HUES6 (cell line): Measurements from ENCODE around the gene KSR2.

ENCODE experiments used
- H3K27ac ChIP-seq: 2 replicates; pipeline ENCODE4 v1.7.0; 2013; ENCODE audit warnings: low read depth, mild to moderate bottlenecking, low read length, inconsistent platforms
- H3K27me3 ChIP-seq: 2 replicates; pipeline ENCODE4 v1.6.1; 2013; ENCODE audit warnings: low read length; ENCODE audit not compliant: control insufficient read depth, insufficient read depth
- H3K36me3 ChIP-seq: 2 replicates; pipeline ENCODE4 v1.6.1; 2013; ENCODE audit warnings: low read length; ENCODE audit not compliant: control insufficient read depth, insufficient read depth
- H3K4me1 ChIP-seq: 2 replicates; pipeline ENCODE4 v1.6.1; 2013; ENCODE audit warnings: low read length; ENCODE audit not compliant: control insufficient read depth, insufficient read depth
- H3K4me3 ChIP-seq: 2 replicates; pipeline ENCODE4 v1.5.1; 2013; ENCODE audit warnings: low read depth, low read length
- H3K9ac ChIP-seq: one replicate; pipeline ENCODE4 v1.6.1; 2013; ENCODE audit warnings: mild to moderate bottlenecking, low read length
- H3K9me3 ChIP-seq: 2 replicates; pipeline ENCODE4 v1.6.1; 2013; ENCODE audit warnings: low read depth, low read length; ENCODE audit not compliant: control insufficient read depth, insufficient read depth

KSR2 gene

GRCh38 chr12:117685110-117685926, 283.5 kb downstream of the KSR2 start:
- H3K9ac ChIP-seq: no peak overlapping the region
- peaks cover 11% of the 10 kb centered on the region for H3K4me1 ChIP-seq
- H3K27me3 ChIP-seq: no peaks in the 10 kb centered on the region
- H3K4me3 ChIP-seq: no peak overlapping the region
- no peak overlapping the region for H3K27ac ChIP-seq
- no peaks in the 10 kb centered on the region for H3K36me3 ChIP-seq
- H3K9me3 ChIP-seq: no peaks in the 10 kb centered on the region

DNA sequence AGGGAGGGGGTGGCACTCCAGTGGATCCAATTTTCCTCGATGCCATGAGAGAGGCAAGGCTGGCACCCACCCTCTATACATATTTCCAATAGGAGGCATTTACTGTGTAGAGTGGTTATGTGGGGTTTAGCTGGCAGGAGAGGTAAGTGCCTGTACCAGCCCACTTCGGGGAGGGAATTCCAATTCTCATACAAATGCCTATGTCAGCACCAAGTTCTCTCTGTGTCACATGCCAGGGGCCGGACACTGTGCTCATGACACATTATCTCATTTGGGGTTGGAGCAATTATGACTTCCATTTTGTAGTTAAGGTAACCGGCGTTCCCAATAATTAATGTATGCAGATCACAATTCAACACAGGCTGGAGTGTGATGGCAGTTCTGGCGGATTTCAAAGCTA, 284.3 kb downstream of the KSR2 start:
- H3K4me1 ChIP-seq: peaks cover 11% of the 10 kb centered on the region
- H3K4me3 ChIP-seq: no peak overlapping the region
- H3K9ac ChIP-seq: no peak overlapping the region
- H3K27ac ChIP-seq: no peak overlapping the region
- H3K9me3 ChIP-seq: no peaks in the 10 kb centered on the region
- H3K27me3 ChIP-seq: no peaks in the 10 kb centered on the region
- no peaks in the 10 kb centered on the region for H3K36me3 ChIP-seq

DNA sequence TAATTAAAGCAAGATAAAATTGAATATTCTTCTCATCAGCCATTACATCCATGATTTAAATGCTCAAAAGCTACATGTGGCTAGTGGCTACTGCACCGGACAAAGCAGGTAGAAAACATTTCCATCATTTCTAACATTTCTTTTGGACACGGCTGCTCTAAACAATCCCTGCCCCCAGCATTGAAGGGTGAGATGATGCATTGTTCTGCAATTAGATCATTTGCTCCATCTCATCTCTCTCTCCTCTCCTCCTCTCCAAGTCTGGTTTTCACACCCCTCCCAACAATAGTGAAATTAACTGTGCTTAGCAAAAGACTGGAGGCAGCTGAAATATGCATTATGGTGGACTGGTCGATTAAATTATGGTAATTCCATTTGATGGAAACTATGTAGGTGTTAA, 288.5 kb downstream of the KSR2 start:
- Histone ChIP-seq H3K36me3 (no peaks in the 10 kb centered on the region), H3K9ac (no peak overlapping the region), H3K27ac (no peak overlapping the region), H3K27me3 (no peaks in the 10 kb centered on the region), H3K4me3 (no peak overlapping the region), H3K9me3 (0 out of 2 replicates have a peak, but pooled peaks cover 4% of the 10 kb centered on the region), H3K4me1 (peaks cover 4% of the 10 kb centered on the region)

GRCh38 chr12:117679776-117680175, 289.0 kb downstream of the KSR2 start:
- no peaks in the 10 kb centered on the region for H3K4me1 ChIP-seq
- no peaks in the 10 kb centered on the region for H3K27me3 ChIP-seq
- 0 out of 2 replicates have a peak, but pooled peaks cover 4% of the 10 kb centered on the region for H3K9me3 ChIP-seq
- H3K27ac ChIP-seq: no peak overlapping the region
- H3K36me3 ChIP-seq: no peaks in the 10 kb centered on the region
- H3K4me3 ChIP-seq: no peak overlapping the region
- no peak overlapping the region for H3K9ac ChIP-seq

DNA sequence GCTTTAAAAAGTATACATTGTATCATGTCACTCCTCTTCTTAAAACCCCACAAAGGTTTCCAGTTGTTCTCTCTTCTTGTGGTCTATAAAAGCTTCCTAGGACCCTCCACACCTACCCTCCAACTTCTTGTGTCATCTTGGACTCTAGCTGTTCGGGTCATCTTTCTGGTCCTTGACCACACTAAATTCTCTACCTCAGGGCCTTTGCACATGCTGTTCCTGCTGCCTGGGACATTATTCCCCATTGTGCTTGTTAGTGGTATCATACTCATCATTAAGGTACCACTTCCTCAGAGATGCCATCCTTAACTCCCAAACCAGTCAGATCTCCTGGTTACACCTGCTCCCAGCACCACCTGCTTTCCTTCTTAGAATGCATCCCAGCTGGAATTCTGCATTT, 294.0 kb downstream of the KSR2 start:
- H3K4me1 ChIP-seq: 0 out of 2 replicates have a peak, but pooled peaks cover 3% of the 10 kb centered on the region
- H3K4me3 ChIP-seq: no peak overlapping the region
- no peak overlapping the region for H3K27ac ChIP-seq
- H3K9ac ChIP-seq: no peak overlapping the region
- H3K9me3 ChIP-seq: 0 out of 2 replicates have a peak, but pooled peaks cover 4% of the 10 kb centered on the region
- no peaks in the 10 kb centered on the region for H3K36me3 ChIP-seq
- H3K27me3 ChIP-seq: peaks cover 11% of the 10 kb centered on the region

- Histone ChIP-seq H3K4me3 (no peak overlapping the region), H3K9me3 (0 out of 2 replicates have a peak, but pooled peaks cover 4% of the 10 kb centered on the region), H3K4me1 (0 out of 2 replicates have a peak, but pooled peaks cover 3% of the 10 kb centered on the region), H3K36me3 (no peaks in the 10 kb centered on the region), H3K27me3 (peaks cover 11% of the 10 kb centered on the region), H3K27ac (no peak overlapping the region), H3K9ac (no peak overlapping the region)
These were observed 294.5 kb downstream of the KSR2 start for GRCh38 chr12:117674313-117674712.

DNA sequence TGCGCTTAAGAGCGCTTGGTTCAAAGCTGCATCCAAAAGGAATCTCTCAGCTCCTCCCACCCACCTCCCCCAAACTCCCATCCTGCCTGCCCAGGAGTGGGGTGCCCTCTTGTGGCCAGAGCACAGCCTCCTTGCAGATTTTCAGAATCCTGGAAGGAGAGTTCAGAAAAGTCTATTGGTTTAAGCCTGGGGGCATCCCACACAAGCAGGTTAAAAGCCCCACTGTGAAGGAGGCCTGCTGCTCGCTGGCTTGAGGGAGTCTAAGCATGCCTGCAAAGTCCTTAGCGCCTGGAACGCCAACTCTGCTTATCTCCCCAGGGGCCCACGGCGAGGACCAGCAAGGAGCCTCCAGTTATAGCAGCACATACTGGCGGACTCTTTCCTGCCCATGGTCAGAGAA, 297.1 kb downstream of the KSR2 start:
- Histone ChIP-seq H3K9ac (no peak overlapping the region), H3K9me3 (no peaks in the 10 kb centered on the region), H3K4me1 (0 out of 2 replicates have a peak, but pooled peaks cover 3% of the 10 kb centered on the region), H3K4me3 (no peak overlapping the region), H3K27me3 (peaks cover 30% of the 10 kb centered on the region), H3K27ac (no peak overlapping the region), H3K36me3 (no peaks in the 10 kb centered on the region)

- Histone ChIP-seq H3K9me3 (no peaks in the 10 kb centered on the region), H3K4me3 (no peak overlapping the region), H3K36me3 (no peaks in the 10 kb centered on the region), H3K27me3 (peaks cover 19% of the 10 kb centered on the region), H3K4me1 (no peaks in the 10 kb centered on the region), H3K9ac (no peak overlapping the region), H3K27ac (no peak overlapping the region)
These were observed 304.6 kb downstream of the KSR2 start for GRCh38 chr12:117664169-117664568.

DNA sequence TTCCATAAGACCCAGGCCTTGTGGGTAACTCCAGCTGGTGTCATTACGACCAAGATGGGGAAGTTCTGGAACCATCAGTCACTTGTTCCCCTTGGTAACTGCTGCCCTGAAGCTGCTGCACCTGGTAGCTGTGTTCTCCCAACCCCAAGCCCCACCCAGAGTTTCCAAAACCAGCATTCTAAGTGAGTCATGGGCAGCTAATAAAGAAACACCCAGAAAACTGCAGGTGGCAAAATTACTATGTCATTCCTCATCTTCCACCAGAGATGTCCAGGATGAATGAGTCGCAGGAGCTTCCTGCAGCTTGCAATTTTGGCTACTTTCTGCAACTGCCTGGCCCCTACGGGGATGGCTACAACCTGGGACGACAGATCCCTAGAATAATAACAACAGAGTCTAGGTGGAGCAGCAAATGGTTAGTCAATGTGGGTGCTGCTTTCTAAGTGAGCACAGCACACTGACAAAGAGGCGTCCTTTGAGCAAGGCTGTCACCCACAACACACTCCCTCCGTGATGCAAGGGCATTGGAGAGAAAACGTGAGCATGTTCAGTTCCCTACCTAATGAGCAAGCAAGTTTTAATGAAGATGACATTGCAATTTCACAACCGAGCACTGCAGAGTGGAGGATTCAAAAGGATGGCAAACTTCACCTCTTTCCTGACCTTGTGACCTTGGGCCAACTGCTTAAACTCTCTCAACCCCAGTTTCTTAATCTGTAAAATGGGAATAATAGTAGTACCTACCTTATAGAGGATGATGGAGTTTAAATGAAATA, 306.0 kb downstream of the KSR2 start:
- no peaks in the 10 kb centered on the region for H3K9me3 ChIP-seq
- no peak overlapping the region for H3K27ac ChIP-seq
- no peak overlapping the region for H3K9ac ChIP-seq
- peaks cover 7% of the 10 kb centered on the region for H3K27me3 ChIP-seq
- no peak overlapping the region for H3K4me3 ChIP-seq
- no peaks in the 10 kb centered on the region for H3K36me3 ChIP-seq
- no peaks in the 10 kb centered on the region for H3K4me1 ChIP-seq

- Histone ChIP-seq H3K9ac (no peak overlapping the region), H3K36me3 (no peaks in the 10 kb centered on the region), H3K27me3 (peaks cover 2% of the 10 kb centered on the region)
These were observed 306.6 kb downstream of the KSR2 start for GRCh38 chr12:117662220-117662619.

DNA sequence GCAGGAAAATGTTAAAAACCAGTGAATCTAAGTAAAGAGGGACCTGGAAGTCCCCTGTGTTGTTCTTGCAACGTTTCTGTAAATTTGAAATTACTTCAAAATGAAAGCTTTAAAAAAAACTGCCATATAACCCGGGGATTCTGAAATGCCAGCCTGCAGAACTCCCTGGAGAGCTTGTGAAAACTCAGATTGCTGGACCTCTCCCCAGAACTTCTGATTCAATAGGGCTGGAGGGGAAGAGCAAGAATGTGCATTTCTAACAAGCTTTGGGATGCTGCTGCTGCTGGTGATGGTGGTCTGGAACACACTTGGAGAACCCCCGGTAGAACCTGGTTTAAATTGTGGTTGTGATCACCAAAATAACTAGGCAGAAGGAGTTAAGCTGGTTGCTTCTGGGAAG, 307.3 kb downstream of the KSR2 start:
- no peaks in the 10 kb centered on the region for H3K9me3 ChIP-seq
- H3K4me1 ChIP-seq: no peaks in the 10 kb centered on the region
- H3K36me3 ChIP-seq: no peaks in the 10 kb centered on the region
- no peak overlapping the region for H3K27ac ChIP-seq
- H3K27me3 ChIP-seq: no peaks in the 10 kb centered on the region; the same call in none of the 2 replicates
- no peak overlapping the region for H3K4me3 ChIP-seq
- no peak overlapping the region for H3K9ac ChIP-seq

More at GRCh38 chr12:117662220-117662619, 306.6 kb downstream of the KSR2 start:
- no peak overlapping the region for H3K27ac ChIP-seq
- no peaks in the 10 kb centered on the region for H3K4me1 ChIP-seq
- no peak overlapping the region for H3K4me3 ChIP-seq
- H3K9me3 ChIP-seq: no peaks in the 10 kb centered on the region
